ENCODE data around the gene CPZ. TPM values are rescaled to one million over a fixed set of nuclear protein-coding genes. Genes with fewer than 3 reads are reported as not detected.

The CPZ gene
- total RNA-seq, 1 donor from 2014 or later, result not detected

GRCh38 chr4:8597319-8597718 lies 4.8 kb downstream of the CPZ start:
- Mint-ChIP-seq H3K4me3 (ENCODE audit: low read depth) (no peak overlapping the region), H3K36me3 (ENCODE audit: low read depth) (no peaks in the 10 kb centered on the region), H3K9me3 (no peaks in the 10 kb centered on the region), H3K4me1 (ENCODE audit: low read depth) (no peaks in the 10 kb centered on the region), H3K27me3 (ENCODE audit: low read depth) (peaks cover 11% of the 10 kb centered on the region), H3K27ac (no peak overlapping the region)
- intact Hi-C loops (cut with micrococcal nuclease), result no loop called here
- DNase-seq (ENCODE audit: low spot score), result no peak

GRCh38 chr4:8597791-8598190 lies 5.2 kb downstream of the CPZ start:
- H3K4me3 Mint-ChIP-seq (ENCODE audit: low read depth), result no peak overlapping the region
- H3K9me3 Mint-ChIP-seq, result no peaks in the 10 kb centered on the region
- no peaks in the 10 kb centered on the region for H3K36me3 Mint-ChIP-seq (ENCODE audit: low read depth)
- intact Hi-C loops (cut with micrococcal nuclease), result no loop called here
- H3K27ac Mint-ChIP-seq, result no peak overlapping the region
- no peaks in the 10 kb centered on the region for H3K4me1 Mint-ChIP-seq (ENCODE audit: low read depth)
- H3K27me3 Mint-ChIP-seq (ENCODE audit: low read depth), result peaks cover 11% of the 10 kb centered on the region
- DNase-seq (ENCODE audit: low spot score), result no peak

GRCh38 chr4:8598391-8599090 lies 6.0 kb downstream of the CPZ start:
- H3K4me3 Mint-ChIP-seq (ENCODE audit: low read depth), result no peak overlapping the region
- H3K36me3 Mint-ChIP-seq (ENCODE audit: low read depth), result no peaks in the 10 kb centered on the region
- no peaks in the 10 kb centered on the region for H3K9me3 Mint-ChIP-seq
- H3K27ac Mint-ChIP-seq, result no peak overlapping the region
- no peaks in the 10 kb centered on the region for H3K4me1 Mint-ChIP-seq (ENCODE audit: low read depth)
- intact Hi-C loops (cut with micrococcal nuclease), result no loop called here
- DNase-seq (ENCODE audit: low spot score), result no peak
- peaks cover 9% of the 10 kb centered on the region for H3K27me3 Mint-ChIP-seq (ENCODE audit: low read depth)

GRCh38 chr4:8599091-8599460 lies 6.5 kb downstream of the CPZ start:
- H3K36me3 Mint-ChIP-seq (ENCODE audit: low read depth), result no peaks in the 10 kb centered on the region
- no peak overlapping the region for H3K27ac Mint-ChIP-seq
- DNase-seq (ENCODE audit: low spot score), result no peak
- intact Hi-C loops (cut with micrococcal nuclease), result no loop called here
- H3K4me1 Mint-ChIP-seq (ENCODE audit: low read depth), result no peaks in the 10 kb centered on the region
- no peaks in the 10 kb centered on the region for H3K9me3 Mint-ChIP-seq
- peaks cover 4% of the 10 kb centered on the region for H3K27me3 Mint-ChIP-seq (ENCODE audit: low read depth)
- no peak overlapping the region for H3K4me3 Mint-ChIP-seq (ENCODE audit: low read depth)

- no peak overlapping the region for H3K27ac Mint-ChIP-seq
- H3K4me1 Mint-ChIP-seq (ENCODE audit: low read depth), result no peaks in the 10 kb centered on the region
- H3K36me3 Mint-ChIP-seq (ENCODE audit: low read depth), result no peaks in the 10 kb centered on the region
- intact Hi-C loops (cut with micrococcal nuclease), result loop anchor here (10.0 kb wide), 1 partner anchor 315 kb away; no protein-coding TSS in a partner anchor
- no peak for DNase-seq (ENCODE audit: low spot score)
- no peak overlapping the region for H3K4me3 Mint-ChIP-seq (ENCODE audit: low read depth)
- no peaks in the 10 kb centered on the region for H3K27me3 Mint-ChIP-seq (ENCODE audit: low read depth)
- H3K9me3 Mint-ChIP-seq, result no peaks in the 10 kb centered on the region
Observed at GRCh38 chr4:8599657-8600056, 7.1 kb downstream of the CPZ start.

- H3K9me3 Mint-ChIP-seq, result no peaks in the 10 kb centered on the region
- no peaks in the 10 kb centered on the region for H3K27me3 Mint-ChIP-seq (ENCODE audit: low read depth)
- intact Hi-C loops (cut with micrococcal nuclease), result loop anchor here (10.0 kb wide), 1 partner anchor 315 kb away; no protein-coding TSS in a partner anchor
- no peaks in the 10 kb centered on the region for H3K4me1 Mint-ChIP-seq (ENCODE audit: low read depth)
- no peak for DNase-seq (ENCODE audit: low spot score)
- no peaks in the 10 kb centered on the region for H3K36me3 Mint-ChIP-seq (ENCODE audit: low read depth)
- no peak overlapping the region for H3K27ac Mint-ChIP-seq
- no peak overlapping the region for H3K4me3 Mint-ChIP-seq (ENCODE audit: low read depth)
Observed at GRCh38 chr4:8600266-8600665, 7.7 kb downstream of the CPZ start.

- no peaks in the 10 kb centered on the region for H3K27me3 Mint-ChIP-seq (ENCODE audit: low read depth)
- H3K4me3 Mint-ChIP-seq (ENCODE audit: low read depth), result no peak overlapping the region
- intact Hi-C loops (cut with micrococcal nuclease), result loop anchor here (10.0 kb wide), 1 partner anchor 314 kb away; no protein-coding TSS in a partner anchor
- DNase-seq (ENCODE audit: low spot score), result no peak
- no peaks in the 10 kb centered on the region for H3K9me3 Mint-ChIP-seq
- no peak overlapping the region for H3K27ac Mint-ChIP-seq
- H3K4me1 Mint-ChIP-seq (ENCODE audit: low read depth), result no peaks in the 10 kb centered on the region
- no peaks in the 10 kb centered on the region for H3K36me3 Mint-ChIP-seq (ENCODE audit: low read depth)
Observed at GRCh38 chr4:8600686-8601085, 8.1 kb downstream of the CPZ start.

- Mint-ChIP-seq H3K9me3 (no peaks in the 10 kb centered on the region), H3K27me3 (ENCODE audit: low read depth) (no peaks in the 10 kb centered on the region), H3K27ac (no peak overlapping the region), H3K4me1 (ENCODE audit: low read depth) (no peaks in the 10 kb centered on the region), H3K4me3 (ENCODE audit: low read depth) (no peak overlapping the region), H3K36me3 (ENCODE audit: low read depth) (no peaks in the 10 kb centered on the region)
- intact Hi-C loops (cut with micrococcal nuclease), result loop anchor here (10.0 kb wide), 1 partner anchor 314 kb away; no protein-coding TSS in a partner anchor
- DNase-seq (ENCODE audit: low spot score), result no peak
Observed at GRCh38 chr4:8601086-8601485, 8.5 kb downstream of the CPZ start.

GRCh38 chr4:8601556-8601955 lies 9.0 kb downstream of the CPZ start:
- no peak overlapping the region for H3K4me3 Mint-ChIP-seq (ENCODE audit: low read depth)
- no peak overlapping the region for H3K27ac Mint-ChIP-seq
- H3K9me3 Mint-ChIP-seq, result no peaks in the 10 kb centered on the region
- no peaks in the 10 kb centered on the region for H3K36me3 Mint-ChIP-seq (ENCODE audit: low read depth)
- no peaks in the 10 kb centered on the region for H3K27me3 Mint-ChIP-seq (ENCODE audit: low read depth)
- intact Hi-C loops (cut with micrococcal nuclease), result loop anchor here (10.0 kb wide), 1 partner anchor 313 kb away; no protein-coding TSS in a partner anchor
- H3K4me1 Mint-ChIP-seq (ENCODE audit: low read depth), result no peaks in the 10 kb centered on the region
- no peak for DNase-seq (ENCODE audit: low spot score)

GRCh38 chr4:8602686-8603430 lies 10.3 kb downstream of the CPZ start:
- Mint-ChIP-seq H3K4me3 (ENCODE audit: low read depth) (no peak overlapping the region), H3K27ac (no peak overlapping the region), H3K27me3 (ENCODE audit: low read depth) (no peaks in the 10 kb centered on the region), H3K4me1 (ENCODE audit: low read depth) (no peaks in the 10 kb centered on the region), H3K36me3 (ENCODE audit: low read depth) (no peaks in the 10 kb centered on the region), H3K9me3 (no peaks in the 10 kb centered on the region)
- no peak for DNase-seq (ENCODE audit: low spot score)
- intact Hi-C loops (cut with micrococcal nuclease), result loop anchor here (10.0 kb wide), 1 partner anchor 312 kb away; no protein-coding TSS in a partner anchor

- Mint-ChIP-seq H3K4me1 (ENCODE audit: low read depth) (no peaks in the 10 kb centered on the region), H3K27me3 (ENCODE audit: low read depth) (no peaks in the 10 kb centered on the region), H3K27ac (no peak overlapping the region), H3K4me3 (ENCODE audit: low read depth) (no peak overlapping the region), H3K9me3 (no peaks in the 10 kb centered on the region), H3K36me3 (ENCODE audit: low read depth) (no peaks in the 10 kb centered on the region)
- no peak for DNase-seq (ENCODE audit: low spot score)
- intact Hi-C loops (cut with micrococcal nuclease), result loop anchor here (10.0 kb wide), 1 partner anchor 311 kb away; no protein-coding TSS in a partner anchor
Observed at GRCh38 chr4:8603931-8604330, 11.4 kb downstream of the CPZ start.

- H3K36me3 Mint-ChIP-seq (ENCODE audit: low read depth), result no peaks in the 10 kb centered on the region
- no peaks in the 10 kb centered on the region for H3K4me1 Mint-ChIP-seq (ENCODE audit: low read depth)
- no peak for DNase-seq (ENCODE audit: low spot score)
- no peak overlapping the region for H3K4me3 Mint-ChIP-seq (ENCODE audit: low read depth)
- intact Hi-C loops (cut with micrococcal nuclease), result loop anchor here (10.0 kb wide), 1 partner anchor 310 kb away; no protein-coding TSS in a partner anchor
- H3K27me3 Mint-ChIP-seq (ENCODE audit: low read depth), result no peaks in the 10 kb centered on the region
- H3K27ac Mint-ChIP-seq, result no peak overlapping the region
- H3K9me3 Mint-ChIP-seq, result no peaks in the 10 kb centered on the region
Observed at GRCh38 chr4:8605289-8605688, 12.7 kb downstream of the CPZ start.

GRCh38 chr4:8606476-8606875 lies 13.9 kb downstream of the CPZ start:
- H3K36me3 Mint-ChIP-seq (ENCODE audit: low read depth), result no peaks in the 10 kb centered on the region
- H3K4me1 Mint-ChIP-seq (ENCODE audit: low read depth), result no peaks in the 10 kb centered on the region
- intact Hi-C loops (cut with micrococcal nuclease), result loop anchor here (10.0 kb wide), 1 partner anchor 308 kb away; no protein-coding TSS in a partner anchor

More at GRCh38 chr4:8606476-8606875, 13.9 kb downstream of the CPZ start:
- Mint-ChIP-seq H3K4me3 (ENCODE audit: low read depth) (no peak overlapping the region), H3K9me3 (no peaks in the 10 kb centered on the region), H3K27me3 (ENCODE audit: low read depth) (no peaks in the 10 kb centered on the region), H3K27ac (no peak overlapping the region)
- DNase-seq (ENCODE audit: low spot score), result no peak

All from activated T-helper 2 cell treated with anti-CD3 and anti-CD28 coated beads, Interferon-gamma antibody, Interleukin-2, Interleukin-4, amounts not matched to agents 10 μg/mL and 5 μg/mL and 100 μg/mL, durations not matched to agents 14 hours and 24 hours and 36 hours (primary cell).